NCI-H2171 (cell line): ENCODE measurements around the gene HSPA9.

ENCODE experiments used
- DNase-seq: peaks from one replicate; lab custom pipeline; 2025; lab: John Stamatoyannopoulos, UW

HSPA9 gene

GRCh38 chr5:138560971-138561370 lies 14.2 kb downstream of the HSPA9 start:
- DNase-seq: no peak

- DNase-seq: no peak
Observed at GRCh38 chr5:138559937-138560336, 15.3 kb downstream of the HSPA9 start.

- no peak for DNase-seq
Observed at GRCh38 chr5:138557677-138558076, 17.5 kb downstream of the HSPA9 start.

GRCh38 chr5:138554143-138554542 lies 21.1 kb downstream of the HSPA9 start:
- no peak for DNase-seq

- DNase-seq: no peak
Observed at GRCh38 chr5:138553437-138554095, 21.6 kb downstream of the HSPA9 start.

GRCh38 chr5:138552657-138553056 lies 22.5 kb downstream of the HSPA9 start:
- no peak for DNase-seq

GRCh38 chr5:138549414-138549813 lies 25.8 kb downstream of the HSPA9 start:
- DNase-seq: no peak

GRCh38 chr5:138545919-138546562 lies 29.2 kb downstream of the HSPA9 start:
- DNase-seq: no peak

- no peak for DNase-seq
Observed at GRCh38 chr5:138544181-138545134, 30.7 kb downstream of the HSPA9 start.

GRCh38 chr5:138543730-138544104 lies 31.5 kb downstream of the HSPA9 start:
- no peak for DNase-seq

GRCh38 chr5:138542956-138543729 lies 32.1 kb downstream of the HSPA9 start, which contains the start of gene ETF1:
ETF1 (minus strand) TSS chr5:138543236; CDS start chr5:138542918, 318 bp downstream.
- peak; percentile 90 for DNase-seq

GRCh38 chr5:138542180-138542955 lies 32.8 kb downstream of the HSPA9 start:
- no peak for DNase-seq

- DNase-seq: no peak
Observed at GRCh38 chr5:138541511-138542179, 33.6 kb downstream of the HSPA9 start.

- no peak for DNase-seq
Observed at GRCh38 chr5:138539791-138540190, 35.4 kb downstream of the HSPA9 start.

GRCh38 chr5:138538943-138539627 lies 36.1 kb downstream of the HSPA9 start:
- no peak for DNase-seq

- no peak for DNase-seq
Observed at GRCh38 chr5:138536665-138537315, 38.4 kb downstream of the HSPA9 start.

- no peak for DNase-seq
Observed at GRCh38 chr5:138536215-138536614, 39.0 kb downstream of the HSPA9 start.

- DNase-seq: no peak
Observed at GRCh38 chr5:138533973-138534941, 40.9 kb downstream of the HSPA9 start.
